T-helper 9 cell (primary cell): ENCODE data around the gene AK6.
A peak's percentile ranks its signal among the peaks of the same experiment; 100 is the strongest.
"Not testable (repeated sequence)": the region's sequence is repeated elsewhere in the genome, so short reads cannot be mapped to it uniquely, and the experiment has no call there.

Experiments used
- DNase-seq: peaks from one replicate; pipeline ENCODE4 v3.0.0-alpha.2; 2020

AK6 gene

DNA sequence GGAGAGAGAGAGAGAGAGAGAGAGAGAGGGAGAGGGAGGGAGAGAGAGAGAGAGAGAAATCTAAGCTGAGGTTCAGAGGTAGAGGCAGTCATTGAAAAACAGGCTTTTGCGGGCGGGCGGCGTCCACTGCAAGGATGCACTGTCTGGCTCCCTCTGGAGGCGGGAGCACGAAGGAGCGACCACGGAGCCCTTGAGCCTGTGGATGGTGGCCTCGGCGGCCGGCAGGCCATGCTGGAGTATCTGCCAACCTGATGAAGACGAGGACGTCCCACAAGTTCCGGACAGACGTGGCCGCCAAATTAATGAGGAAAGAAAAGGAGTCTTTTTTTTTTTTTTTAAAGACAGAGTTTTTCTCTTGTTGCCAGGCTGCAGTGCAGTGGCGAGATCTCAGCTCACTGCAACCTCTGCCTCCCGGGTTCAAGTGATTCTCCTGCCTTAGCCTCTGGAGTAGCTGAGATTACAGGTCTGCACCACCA is 34.5 kb downstream of the AK6 start:
- peak; percentile 61 for DNase-seq

DNA sequence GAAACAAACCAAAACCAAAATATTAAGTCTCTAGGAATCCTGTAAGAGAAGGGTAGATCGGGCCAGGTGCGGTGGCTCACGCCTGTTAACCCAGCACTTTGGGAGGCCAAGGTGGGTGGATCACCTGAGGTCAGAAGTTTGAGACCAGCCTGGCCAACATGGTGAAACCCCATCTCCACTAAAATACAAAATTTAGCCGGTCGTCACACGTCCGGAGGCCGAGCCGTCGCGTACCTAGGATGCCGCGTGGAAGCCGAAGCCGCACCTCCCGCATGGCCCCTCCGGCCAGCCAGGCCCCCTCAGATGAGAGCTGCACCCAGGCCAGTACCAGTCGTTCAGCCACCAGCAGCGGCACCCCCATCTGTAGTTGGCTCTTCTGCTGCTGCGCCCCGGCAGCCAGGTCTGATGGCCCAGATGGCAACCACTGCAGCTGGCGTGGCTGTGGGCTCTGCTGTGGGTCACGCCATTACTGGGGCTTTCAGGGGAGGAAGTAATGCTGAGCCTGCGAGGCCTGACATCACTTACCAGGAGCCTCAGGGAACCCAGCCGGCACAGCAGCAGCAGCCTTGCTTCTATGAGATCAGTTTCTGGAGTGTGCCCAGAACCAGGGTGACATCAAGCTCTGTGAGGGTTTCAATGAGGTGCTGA is 35.5 kb downstream of the AK6 start:
- DNase-seq = not testable (repeated sequence)

- no peak for DNase-seq
Measured at GRCh38 chr5:69331528-69332445, 37.5 kb downstream of the AK6 start.

GRCh38 chr5:69329905-69330489 is 39.3 kb downstream of the AK6 start:
- no peak for DNase-seq

- no peak for DNase-seq
Measured at GRCh38 chr5:69326365-69326764, 43.0 kb downstream of the AK6 start.

DNA sequence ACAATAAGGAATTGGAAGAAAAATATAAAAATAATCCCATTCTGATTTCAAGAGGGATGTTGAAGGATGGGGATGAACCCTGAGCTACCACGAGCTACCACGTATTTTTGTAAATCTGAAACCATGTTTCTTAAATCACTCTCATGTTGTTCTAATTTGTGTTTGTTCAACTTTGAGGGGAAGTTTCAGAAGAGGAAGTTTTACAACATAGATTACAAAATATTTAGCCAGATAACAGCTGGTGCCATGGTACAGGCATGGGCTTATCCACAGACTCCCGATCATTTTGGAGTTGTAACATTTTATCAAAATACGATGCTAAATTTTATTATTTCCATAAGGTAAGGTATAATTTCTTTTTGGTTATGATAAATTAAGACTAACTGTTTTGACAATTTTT is 51.9 kb downstream of the AK6 start:
- no peak for DNase-seq

- no peak for DNase-seq
Measured at GRCh38 chr5:69315972-69316371, 53.3 kb downstream of the AK6 start.

DNA sequence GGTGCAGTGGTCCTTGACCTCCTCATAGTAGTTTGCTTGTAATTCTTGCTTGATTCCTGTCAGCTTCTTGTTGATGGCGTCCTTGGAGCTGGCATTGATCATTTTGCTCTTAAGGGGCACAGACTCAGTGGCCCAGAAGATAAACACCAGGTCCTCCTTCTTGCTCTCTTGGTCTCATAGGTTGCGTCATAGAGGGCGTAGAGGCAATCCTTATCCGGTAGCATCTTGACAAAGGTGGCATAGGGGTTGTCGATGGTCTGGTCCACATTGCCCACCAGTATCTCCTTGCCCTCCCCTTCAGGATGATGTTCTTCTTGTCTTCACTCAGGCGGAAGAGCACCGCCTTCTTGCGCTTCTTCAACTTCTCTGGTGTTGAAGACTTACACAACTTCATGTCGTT is 55.9 kb downstream of the AK6 start:
- no peak for DNase-seq

GRCh38 chr5:69312459-69313160 is 56.7 kb downstream of the AK6 start:
- no peak for DNase-seq

DNA sequence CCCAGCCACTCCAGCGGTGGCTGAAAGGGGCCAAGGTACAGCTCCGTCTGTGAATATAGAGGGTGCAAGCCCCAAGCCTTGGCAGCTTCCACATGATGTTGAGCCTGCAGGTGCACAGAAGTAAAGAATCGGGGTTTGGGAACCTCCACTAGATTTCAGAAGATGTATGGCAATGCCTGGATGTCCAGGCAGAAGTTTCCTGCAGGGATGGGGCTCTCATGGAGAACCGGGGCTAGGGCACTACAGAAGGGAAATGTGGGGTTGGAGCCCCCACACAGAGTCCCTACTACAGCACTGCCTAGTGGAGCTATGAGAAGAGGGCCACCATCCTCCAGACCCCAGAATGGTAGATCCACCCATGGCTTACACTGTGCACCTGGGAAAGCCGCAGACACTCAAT is 59.9 kb downstream of the AK6 start:
- no peak for DNase-seq

- no peak for DNase-seq
Measured at GRCh38 chr5:69308046-69308553, 61.2 kb downstream of the AK6 start.

- no peak for DNase-seq
Measured at GRCh38 chr5:69305512-69305911, 63.8 kb downstream of the AK6 start.
